Ishikawa (cell line): ENCODE results near the gene LLGL2.

Source experiments
- CEBPB ChIP-seq: IDR thresholded peaks from 2 replicates; pipeline ENCODE4 v1.6.1; 2012
- CREB1 ChIP-seq: IDR thresholded peaks from 2 replicates; pipeline ENCODE4 v1.6.1; 2012; ENCODE audit warnings: low read depth
- EP300 ChIP-seq: IDR thresholded peaks from 2 replicates; pipeline ENCODE4 v1.6.1; 2012; ENCODE audit warnings: borderline replicate concordance
- RAD21 ChIP-seq: IDR thresholded peaks from 2 replicates; pipeline ENCODE4 v1.6.1; 2012; ENCODE audit warnings: low read depth
- TAF1 ChIP-seq: IDR thresholded peaks from 2 replicates; pipeline ENCODE4 v1.6.1; 2012; ENCODE audit warnings: low read depth, mild to moderate bottlenecking
- TCF12 ChIP-seq: IDR thresholded peaks from 2 replicates; pipeline ENCODE4 v1.6.1; 2012; ENCODE audit warnings: low read depth
- YY1 ChIP-seq: IDR thresholded peaks from 2 replicates; pipeline ENCODE4 v1.6.1; 2012; ENCODE audit warnings: low read depth
- ZBTB7A ChIP-seq: IDR thresholded peaks from 2 replicates; pipeline ENCODE4 v1.6.1; 2012; ENCODE audit warnings: low read depth
- TF ChIP-seq, protein P1 (sequence below): IDR thresholded peaks from 2 replicates; pipeline ENCODE4 v1.6.1; 2012
- TF ChIP-seq, protein P2 (sequence below): IDR thresholded peaks from 2 replicates; pipeline ENCODE4 v1.6.1; 2012
- TF ChIP-seq, protein P3 (sequence below): IDR thresholded peaks from 2 replicates; pipeline ENCODE4 v1.6.1; 2012; ENCODE audit warnings: low read depth, mild to moderate bottlenecking

DNA sequence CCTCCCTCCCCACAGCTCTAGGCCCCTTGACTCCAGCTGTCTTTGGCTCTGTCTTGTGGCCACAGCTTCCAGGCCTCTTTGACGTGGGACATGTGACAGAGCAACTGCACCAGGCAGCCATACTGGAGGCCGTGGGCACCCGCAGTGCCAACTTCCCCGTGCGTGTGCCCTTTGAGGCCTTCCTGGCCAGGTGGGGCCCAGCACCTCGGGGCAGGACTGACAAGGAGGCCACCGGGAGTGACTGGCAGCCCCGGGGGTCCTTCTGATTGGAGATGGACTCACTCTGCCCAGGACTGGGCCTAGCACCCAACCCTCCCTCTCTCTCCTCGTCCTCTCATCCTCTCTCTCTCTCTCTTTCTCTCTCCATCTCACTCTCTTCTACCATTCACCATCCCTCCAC, 77.6 kb downstream of the LLGL2 start:
- TF ChIP-seq, protein P1, sequence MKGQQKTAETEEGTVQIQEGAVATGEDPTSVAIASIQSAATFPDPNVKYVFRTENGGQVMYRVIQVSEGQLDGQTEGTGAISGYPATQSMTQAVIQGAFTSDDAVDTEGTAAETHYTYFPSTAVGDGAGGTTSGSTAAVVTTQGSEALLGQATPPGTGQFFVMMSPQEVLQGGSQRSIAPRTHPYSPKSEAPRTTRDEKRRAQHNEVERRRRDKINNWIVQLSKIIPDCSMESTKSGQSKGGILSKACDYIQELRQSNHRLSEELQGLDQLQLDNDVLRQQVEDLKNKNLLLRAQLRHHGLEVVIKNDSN, result no peak
- TF ChIP-seq, protein P2, sequence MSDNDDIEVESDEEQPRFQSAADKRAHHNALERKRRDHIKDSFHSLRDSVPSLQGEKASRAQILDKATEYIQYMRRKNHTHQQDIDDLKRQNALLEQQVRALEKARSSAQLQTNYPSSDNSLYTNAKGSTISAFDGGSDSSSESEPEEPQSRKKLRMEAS, result no peak
- TF ChIP-seq TCF12, result no peak
- TF ChIP-seq CEBPB, result no peak
- no peak for TF ChIP-seq TAF1
- no peak for TF ChIP-seq YY1
- no peak for TF ChIP-seq EP300
- no peak for TF ChIP-seq ZBTB7A
- TF ChIP-seq CREB1, result no peak
- no peak for TF ChIP-seq RAD21
- TF ChIP-seq, protein P3, sequence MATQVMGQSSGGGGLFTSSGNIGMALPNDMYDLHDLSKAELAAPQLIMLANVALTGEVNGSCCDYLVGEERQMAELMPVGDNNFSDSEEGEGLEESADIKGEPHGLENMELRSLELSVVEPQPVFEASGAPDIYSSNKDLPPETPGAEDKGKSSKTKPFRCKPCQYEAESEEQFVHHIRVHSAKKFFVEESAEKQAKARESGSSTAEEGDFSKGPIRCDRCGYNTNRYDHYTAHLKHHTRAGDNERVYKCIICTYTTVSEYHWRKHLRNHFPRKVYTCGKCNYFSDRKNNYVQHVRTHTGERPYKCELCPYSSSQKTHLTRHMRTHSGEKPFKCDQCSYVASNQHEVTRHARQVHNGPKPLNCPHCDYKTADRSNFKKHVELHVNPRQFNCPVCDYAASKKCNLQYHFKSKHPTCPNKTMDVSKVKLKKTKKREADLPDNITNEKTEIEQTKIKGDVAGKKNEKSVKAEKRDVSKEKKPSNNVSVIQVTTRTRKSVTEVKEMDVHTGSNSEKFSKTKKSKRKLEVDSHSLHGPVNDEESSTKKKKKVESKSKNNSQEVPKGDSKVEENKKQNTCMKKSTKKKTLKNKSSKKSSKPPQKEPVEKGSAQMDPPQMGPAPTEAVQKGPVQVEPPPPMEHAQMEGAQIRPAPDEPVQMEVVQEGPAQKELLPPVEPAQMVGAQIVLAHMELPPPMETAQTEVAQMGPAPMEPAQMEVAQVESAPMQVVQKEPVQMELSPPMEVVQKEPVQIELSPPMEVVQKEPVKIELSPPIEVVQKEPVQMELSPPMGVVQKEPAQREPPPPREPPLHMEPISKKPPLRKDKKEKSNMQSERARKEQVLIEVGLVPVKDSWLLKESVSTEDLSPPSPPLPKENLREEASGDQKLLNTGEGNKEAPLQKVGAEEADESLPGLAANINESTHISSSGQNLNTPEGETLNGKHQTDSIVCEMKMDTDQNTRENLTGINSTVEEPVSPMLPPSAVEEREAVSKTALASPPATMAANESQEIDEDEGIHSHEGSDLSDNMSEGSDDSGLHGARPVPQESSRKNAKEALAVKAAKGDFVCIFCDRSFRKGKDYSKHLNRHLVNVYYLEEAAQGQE, result no peak
